ENCODE measurements around the gene SLCO3A1. TPM values are rescaled to one million over a fixed set of nuclear protein-coding genes. Genes with fewer than 3 reads are reported as not detected.

The SLCO3A1 gene
- total and polyA plus RNA-seq, 2 of the 8 experiments (the other 6 are each of a cell fraction or from before 2014, with no cell fraction given): 15.1 to 20.4 TPM

GRCh38 chr15:92053753-92054316 is 200.3 kb downstream of the SLCO3A1 start:
- H3K36me3 ChIP-seq (ENCODE audit: control insufficient read depth in 2 of 4, insufficient read depth in 4 of 4, low read length in 3 of 4): no peaks in the 10 kb centered on the region
- H2BK20ac ChIP-seq (ENCODE audit: low read length): no peak overlapping the region
- H3K4me3 ChIP-seq (ENCODE audit: extremely low read depth in 1 of 4, insufficient read depth in 2 of 4, low read depth in 3 of 4, low read length in 4 of 4): no peak overlapping the region
- H3K14ac ChIP-seq (ENCODE audit: insufficient read length): no peak overlapping the region
- H4K8ac ChIP-seq (ENCODE audit: extremely low read depth, insufficient read depth, low read length): no peak overlapping the region
- DNase-seq (ENCODE audit: low read depth in 1 of 2, low spot score in 2 of 2) (no peak), FAIRE-seq (no peak)
- H4K91ac ChIP-seq (replicated peaks; ENCODE audit: insufficient read length, low read length): no peak overlapping the region
- no peaks in the 10 kb centered on the region; the same call in 1 of the 2 replicates for H3K79me1 ChIP-seq (ENCODE audit: low read depth, low read length)
- H3K9ac ChIP-seq (replicated peaks in 1 of 4; ENCODE audit: extremely low read depth in 1 of 4, low read depth in 3 of 4, low read length in 3 of 4): no peak overlapping the region
- no peak overlapping the region for H3K4ac ChIP-seq (replicated peaks; ENCODE audit: insufficient read length, low read depth, low read length)
- H2BK120ac ChIP-seq (replicated peaks; ENCODE audit: low read depth, low read length): no peak overlapping the region
- H3K27ac ChIP-seq (ENCODE audit: low read depth, low read length): no peak overlapping the region
- no peaks in the 10 kb centered on the region for H3K4me1 ChIP-seq (replicated peaks in 1 of 4; ENCODE audit: control insufficient read depth in 3 of 4, insufficient read depth in 4 of 4, low read length in 3 of 4)
- ChIA-PET CTCF (ENCODE audit: partially characterized antibody) (interaction anchor here (0.6 to 1.5 kb wide), 10 partner anchors 9 to 558 kb away, joined by 3 to 6 read pairs (median 4); no protein-coding TSS in a partner anchor), POLR2A (ENCODE audit: partially characterized antibody) (interaction anchor here (0.6 kb wide), 1 partner anchor 1894 kb away, joined by 3 read pairs; no protein-coding TSS in a partner anchor)
- H2AK5ac ChIP-seq (ENCODE audit: low read depth, low read length): no peak overlapping the region
- H3K18ac ChIP-seq (ENCODE audit: extremely low read depth, low read length): no peak overlapping the region
- H4K20me1 ChIP-seq (replicated peaks in 1 of 2; ENCODE audit: control insufficient read depth in 1 of 2, insufficient read depth in 2 of 2, low read length in 2 of 2): no peaks in the 10 kb centered on the region
- no peaks in the 10 kb centered on the region for H3K79me2 ChIP-seq (ENCODE audit: control insufficient read depth in 1 of 2, insufficient read depth in 2 of 2, low read length in 2 of 2)
- 83% methylated on average over 5 of the region's 5 CpGs; no CpG with 5 or more reads in 1 of the 2 experiments for WGBS, 2 experiments (ENCODE audit: extremely low coverage in 1 of 2, insufficient coverage in 1 of 2, insufficient read length in 1 of 2, insufficient replicate concordance in 2 of 2, low coverage in 1 of 2, low lambda C conversion rate in 2 of 2, missing lambda C conversion rate in 1 of 2)
- H2BK15ac ChIP-seq (ENCODE audit: low read length): no peak overlapping the region
- H2AFZ ChIP-seq (ENCODE audit: low read length): no peak overlapping the region
- no peak overlapping the region for H4K5ac ChIP-seq (ENCODE audit: insufficient read length, low read depth, low read length)
- no peak overlapping the region for H2BK12ac ChIP-seq (ENCODE audit: low read depth, low read length)
- no peaks in the 10 kb centered on the region for H3K23me2 ChIP-seq (ENCODE audit: low read depth, low read length)
- no peak overlapping the region for H3K23ac ChIP-seq (ENCODE audit: insufficient read length)
- H3K9me3 ChIP-seq (ENCODE audit: insufficient read depth in 2 of 2, low read depth in 1 of 2, low read length in 1 of 2): no peaks in the 10 kb centered on the region
- no peaks in the 10 kb centered on the region; a peak in 1 of 7 replicates for H3K27me3 ChIP-seq (replicated peaks in 1 of 4; ENCODE audit: control insufficient read depth in 3 of 4, extremely low read depth in 1 of 4, insufficient read depth in 3 of 4, low read length in 3 of 4)
- H3K4me2 ChIP-seq (ENCODE audit: insufficient read depth in 1 of 2, low read depth in 2 of 2, low read length in 2 of 2): no peak overlapping the region
- TF ChIP-seq CTCF (IDR thresholded peaks at IDR 0.05; ENCODE audit: control extremely low read depth in 1 of 3, insufficient read depth in 1 of 3, low read depth in 1 of 3, low read length in 3 of 3) (peak; percentile 43 to 52 (median 51)), KDM4A (IDR thresholded peaks at IDR 0.05; ENCODE audit: low read depth, low read length, severe bottlenecking) (no peak), RAD21 (IDR thresholded peaks at IDR 0.05 in 1 of 2, conservative IDR thresholded peaks at IDR 0.05 in 1 of 2; ENCODE audit: low read depth in 2 of 2, low read length in 2 of 2) (peak in 1 of 2 experiments; percentile 38; a peak in 2 of 4 replicates)
- H2BK5ac ChIP-seq (ENCODE audit: low read depth, low read length): no peak overlapping the region
- no peak overlapping the region for H3K56ac ChIP-seq (replicated peaks; ENCODE audit: insufficient read length, low read depth, low read length)
